ENCODE measurements around the gene OSBPL9.
A peak's percentile ranks its signal among the peaks of the same experiment; 100 is the strongest.

The OSBPL9 gene

GRCh38 chr1:51616903-51617708 lies at the start of gene OSBPL9:
OSBPL9 (plus strand) TSS chr1:51617092; CDS start chr1:51617111, 19 bp downstream.
- DNase-seq (ENCODE audit: low read depth in 4 of 4, low spot score in 1 of 4) = peak; percentile 75 to 82 (median 80)

DNA sequence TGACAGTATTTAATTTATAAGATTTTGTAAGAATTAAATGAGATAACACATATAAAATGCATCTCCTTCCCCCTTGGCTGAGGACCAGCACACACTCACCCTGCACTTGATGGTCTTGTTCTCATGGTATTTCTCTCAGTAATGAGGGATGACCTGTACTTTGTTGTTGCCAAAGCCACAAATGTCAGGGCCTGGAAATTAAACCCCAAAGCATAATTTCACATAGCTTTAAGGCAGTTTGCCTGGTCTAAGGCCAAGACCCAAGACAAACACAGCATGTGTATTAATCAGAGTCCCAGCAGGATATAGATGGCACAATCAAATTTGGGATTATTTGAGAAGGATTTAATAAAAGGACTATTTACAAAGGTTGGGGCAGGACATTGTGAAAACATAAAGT lies 49.2 kb upstream of the OSBPL9 start:
- no peak for DNase-seq (ENCODE audit: low read depth in 4 of 4, low spot score in 1 of 4)

GRCh38 chr1:51568231-51568935 lies 48.5 kb upstream of the OSBPL9 start:
- DNase-seq (ENCODE audit: low read depth in 4 of 4, low spot score in 1 of 4) = no peak

DNA sequence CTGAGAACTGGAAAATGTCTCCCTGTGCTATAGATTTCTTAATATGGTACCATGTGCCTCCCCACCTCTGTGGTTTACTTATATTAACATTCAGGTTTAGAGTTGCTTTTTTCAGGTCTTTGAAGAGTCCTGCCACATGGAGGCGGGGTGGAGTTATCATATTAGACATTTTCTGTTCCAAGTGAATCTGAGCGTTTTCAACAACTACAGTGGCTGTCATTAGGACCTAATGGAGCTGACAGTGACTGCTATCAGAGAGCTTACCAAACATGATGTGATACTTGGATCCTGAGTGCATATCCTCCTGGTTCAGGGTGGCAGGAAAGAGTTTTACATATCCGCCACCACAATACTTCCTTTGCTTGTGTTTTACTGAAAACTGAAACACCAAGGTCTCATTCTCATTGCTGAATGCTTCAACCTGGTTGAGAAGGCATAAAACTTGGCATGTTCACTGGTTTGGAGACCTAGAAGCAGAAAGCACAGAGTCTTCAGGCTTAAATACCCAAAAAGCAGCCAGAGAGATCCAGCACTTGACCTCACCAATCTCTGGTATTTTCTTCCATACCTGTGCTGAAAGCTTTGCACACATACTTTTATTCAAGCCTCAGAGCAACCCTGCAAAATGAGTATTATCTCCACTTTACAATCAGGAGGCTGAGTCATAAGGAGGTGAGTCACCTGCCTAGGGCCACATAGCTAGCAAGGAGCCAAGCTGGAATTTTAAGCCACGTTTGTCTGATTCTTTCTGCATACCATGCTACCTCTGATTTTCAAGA lies 47.4 kb upstream of the OSBPL9 start:
- DNase-seq (ENCODE audit: low read depth in 4 of 4, low spot score in 1 of 4) = peak in 2 of 4 experiments; percentile 9 to 48

DNA sequence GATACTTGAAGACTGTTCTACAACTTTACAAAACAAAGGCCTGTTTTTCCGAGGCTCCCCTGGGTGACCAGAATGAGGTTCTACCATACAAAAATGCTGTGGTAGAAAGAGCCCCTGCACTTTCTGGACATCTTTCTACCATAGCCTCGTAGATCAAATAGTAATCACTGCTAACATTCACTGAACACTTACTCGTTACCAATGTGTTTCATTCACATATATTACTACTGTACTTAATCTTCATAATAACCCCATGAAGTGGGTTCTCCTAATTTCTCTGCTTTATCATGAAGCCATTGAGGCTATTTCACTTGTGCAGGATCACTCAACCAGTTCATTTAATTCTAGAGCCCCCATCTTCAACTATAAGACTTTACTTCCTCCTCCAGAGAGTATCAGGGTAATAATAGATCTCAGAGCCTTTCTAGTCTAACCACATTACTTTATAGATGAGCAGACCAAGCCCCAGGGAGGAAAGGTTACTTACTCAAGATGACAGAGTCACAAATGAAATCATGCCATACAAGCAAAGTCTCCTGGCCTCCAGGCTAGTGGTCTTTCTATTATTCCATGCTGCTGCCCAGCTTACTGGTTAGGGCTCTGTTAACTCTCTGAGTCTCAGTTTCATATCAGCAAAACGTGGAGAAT lies 46.7 kb upstream of the OSBPL9 start:
- no peak for DNase-seq (ENCODE audit: low read depth in 4 of 4, low spot score in 1 of 4)

- no peak for DNase-seq (ENCODE audit: low read depth in 4 of 4, low spot score in 1 of 4)
Measured at GRCh38 chr1:51572365-51572764, 44.5 kb upstream of the OSBPL9 start.

DNA sequence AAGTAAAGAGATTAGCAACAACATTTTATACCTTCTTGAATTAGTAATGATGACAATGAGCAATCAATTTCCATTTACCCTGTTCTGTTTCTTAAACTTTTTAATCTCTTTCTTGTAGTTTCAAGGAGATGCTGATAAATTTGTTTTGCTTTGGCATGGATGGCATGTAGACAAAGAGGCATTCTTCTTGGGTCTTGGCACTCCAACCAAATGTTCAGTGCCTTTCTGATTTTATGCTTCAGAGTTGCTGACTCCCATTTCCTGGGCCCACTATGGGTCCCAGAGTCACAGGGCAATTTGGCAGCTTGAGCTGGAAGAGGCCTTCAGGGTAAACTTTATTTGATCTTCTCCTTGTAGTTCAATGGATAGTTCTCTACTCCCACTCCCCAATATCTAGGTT lies 42.1 kb upstream of the OSBPL9 start:
- DNase-seq (ENCODE audit: low read depth in 4 of 4, low spot score in 1 of 4) = no peak

- no peak for DNase-seq (ENCODE audit: low read depth in 4 of 4, low spot score in 1 of 4)
Measured at GRCh38 chr1:51575406-51576084, 41.3 kb upstream of the OSBPL9 start.

GRCh38 chr1:51576085-51576444 lies 40.8 kb upstream of the OSBPL9 start:
- DNase-seq (ENCODE audit: low read depth in 4 of 4, low spot score in 1 of 4) = no peak

- DNase-seq (ENCODE audit: low read depth in 4 of 4, low spot score in 1 of 4) = no peak
Measured at GRCh38 chr1:51576923-51577322, 40.0 kb upstream of the OSBPL9 start.

DNA sequence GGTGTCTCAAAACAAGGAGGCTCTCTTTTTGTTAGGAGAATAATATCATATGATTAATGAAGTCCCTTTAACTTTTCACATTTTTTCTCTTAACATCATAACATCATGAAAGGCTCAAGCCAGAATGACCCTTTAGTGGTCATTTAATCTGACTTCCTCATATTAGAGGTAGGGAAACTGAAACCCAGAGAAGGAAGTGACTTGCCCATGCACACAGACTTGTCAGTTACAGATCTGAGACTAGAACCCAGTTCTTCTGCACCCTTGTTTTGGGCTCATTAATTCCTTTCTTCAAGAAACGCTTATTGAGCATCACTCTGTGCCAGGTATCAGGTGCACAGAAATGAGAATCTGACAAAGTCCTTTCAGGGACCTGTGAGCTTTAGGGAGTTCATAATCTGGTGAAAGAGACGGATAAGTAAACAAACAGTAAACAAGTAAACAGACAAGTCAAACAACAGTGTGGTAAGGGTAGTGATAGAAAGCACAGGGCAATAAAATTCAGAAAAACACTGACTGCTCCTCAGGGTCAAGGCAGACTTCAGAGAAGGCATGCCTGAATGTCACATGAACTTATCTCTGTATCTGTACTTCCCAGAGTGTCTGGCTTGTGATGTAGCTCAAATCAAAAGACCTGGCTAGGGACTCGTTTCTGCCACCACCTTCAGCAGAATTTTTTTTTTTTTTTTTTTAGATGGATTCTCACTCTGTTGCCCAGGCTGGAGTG lies 38.3 kb upstream of the OSBPL9 start:
- DNase-seq (ENCODE audit: low read depth in 4 of 4, low spot score in 1 of 4) = no peak

DNA sequence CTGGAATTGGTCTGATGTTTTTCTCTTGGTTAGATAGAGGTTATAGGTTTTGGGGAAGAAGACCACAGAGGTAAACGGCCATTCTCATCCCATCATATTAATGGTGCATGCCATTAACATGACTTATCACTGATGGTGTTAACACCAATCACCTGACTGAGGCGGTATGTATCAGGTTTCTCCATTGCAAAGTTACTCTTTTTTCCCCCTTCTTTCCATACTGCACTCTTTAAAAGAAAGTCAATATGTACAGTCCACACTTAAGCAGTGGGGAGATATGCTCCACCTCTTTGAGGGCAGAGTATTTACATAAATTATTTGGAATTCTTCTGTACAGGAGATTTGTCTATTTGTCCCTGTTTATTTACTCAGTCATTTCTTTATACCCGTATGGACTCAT lies 35.7 kb upstream of the OSBPL9 start:
- no peak for DNase-seq (ENCODE audit: low read depth in 4 of 4, low spot score in 1 of 4)

DNA sequence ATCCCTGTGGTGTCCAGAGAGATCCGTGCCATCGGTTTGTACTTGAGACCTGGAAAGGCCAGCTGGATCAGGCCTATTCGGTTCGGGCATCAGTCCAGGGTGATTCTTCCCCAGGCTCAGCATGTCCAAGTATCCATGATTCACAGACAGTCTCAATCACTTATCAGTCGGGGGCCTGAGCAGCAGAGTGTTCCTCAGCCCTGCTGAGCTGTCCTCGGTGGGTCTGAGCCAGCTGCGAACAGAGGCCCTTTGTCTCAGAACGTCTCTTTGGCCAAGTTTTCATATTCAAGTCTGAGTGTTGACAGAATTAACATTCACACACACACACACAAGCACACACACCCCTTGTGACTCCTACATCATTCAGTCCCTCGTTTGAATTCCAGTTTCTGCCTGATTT lies 33.4 kb upstream of the OSBPL9 start:
- no peak for DNase-seq (ENCODE audit: low read depth in 4 of 4, low spot score in 1 of 4)

GRCh38 chr1:51584021-51584420 lies 32.9 kb upstream of the OSBPL9 start:
- no peak for DNase-seq (ENCODE audit: low read depth in 4 of 4, low spot score in 1 of 4)

DNA sequence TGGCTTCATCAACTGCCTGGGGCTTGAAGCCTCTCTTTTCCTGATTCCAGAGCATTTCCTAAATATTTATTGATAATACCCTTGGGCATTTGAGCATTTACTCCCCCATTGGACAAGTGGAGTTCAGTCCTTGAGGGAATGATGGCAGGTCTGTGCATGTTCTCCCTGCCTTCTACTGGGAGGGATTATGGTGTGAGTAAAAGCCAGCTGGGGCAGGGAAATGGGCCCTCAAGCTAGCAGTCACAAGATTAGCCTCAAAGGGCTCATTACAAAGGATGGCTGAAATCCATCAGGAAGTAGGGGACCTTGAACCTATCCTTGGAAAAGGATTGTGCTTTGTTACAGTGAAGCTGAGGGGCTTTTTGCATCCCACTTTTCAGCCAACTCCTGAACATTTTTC lies 24.2 kb upstream of the OSBPL9 start:
- DNase-seq (ENCODE audit: low read depth in 4 of 4, low spot score in 1 of 4) = no peak

- no peak for DNase-seq (ENCODE audit: low read depth in 4 of 4, low spot score in 1 of 4)
Measured at GRCh38 chr1:51594716-51595115, 22.2 kb upstream of the OSBPL9 start.

DNA sequence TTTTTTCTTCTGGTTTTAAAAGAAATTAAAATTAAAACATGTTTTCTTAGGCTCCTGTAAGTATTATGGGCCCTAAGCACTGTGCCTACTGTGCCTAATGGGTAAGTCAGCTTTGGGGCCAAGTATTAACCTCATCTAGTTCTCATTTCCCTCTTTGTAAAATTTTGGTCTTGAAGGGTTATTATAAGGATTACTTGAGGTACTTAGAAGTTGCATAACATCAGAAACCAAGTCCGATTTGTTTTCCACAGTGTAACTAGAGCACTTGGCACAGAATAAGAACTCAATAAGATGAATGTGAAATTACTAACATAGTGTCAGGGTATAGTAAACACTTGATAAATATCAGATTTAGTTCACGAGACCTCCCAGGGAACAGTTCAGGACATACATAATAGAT lies 16.4 kb upstream of the OSBPL9 start:
- no peak for DNase-seq (ENCODE audit: low read depth in 4 of 4, low spot score in 1 of 4)

DNA sequence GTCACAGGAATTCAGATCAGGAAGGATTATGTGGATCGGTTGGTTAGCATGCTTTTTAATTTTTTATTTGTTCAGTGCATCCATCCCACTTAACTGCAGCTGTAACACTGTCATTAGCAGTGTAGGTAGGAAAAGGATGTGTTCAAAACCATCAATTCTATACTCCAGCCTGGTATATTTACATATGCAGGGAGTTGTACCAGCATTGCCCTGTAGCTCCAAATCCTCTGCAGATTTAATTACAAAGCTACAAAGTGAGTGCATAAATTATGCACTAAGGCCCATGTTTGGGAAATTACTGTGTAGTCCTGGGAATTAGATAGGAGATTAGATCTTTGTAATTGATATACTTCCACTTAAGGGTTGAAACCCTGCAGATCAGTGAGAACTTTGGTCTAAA lies 15.9 kb upstream of the OSBPL9 start:
- DNase-seq (ENCODE audit: low read depth in 4 of 4, low spot score in 1 of 4) = no peak

- DNase-seq (ENCODE audit: low read depth in 4 of 4, low spot score in 1 of 4) = no peak
Measured at GRCh38 chr1:51605961-51606723, 10.8 kb upstream of the OSBPL9 start.

Data from stimulated activated CD4-positive, alpha-beta T cell treated with anti-CD3 and anti-CD28 coated beads, Interleukin-1b, Interleukin-23, amount 100 ng/mL, for 24 hours (primary cell).